ENCODE measurements around the gene TBC1D22A.
A peak's percentile ranks its signal among the peaks of the same experiment; 100 is the strongest.

The TBC1D22A gene

GRCh38 chr22:46963672-46964545, 201.5 kb downstream of the TBC1D22A start:
- DNase-seq, result peak; percentile 62

DNA sequence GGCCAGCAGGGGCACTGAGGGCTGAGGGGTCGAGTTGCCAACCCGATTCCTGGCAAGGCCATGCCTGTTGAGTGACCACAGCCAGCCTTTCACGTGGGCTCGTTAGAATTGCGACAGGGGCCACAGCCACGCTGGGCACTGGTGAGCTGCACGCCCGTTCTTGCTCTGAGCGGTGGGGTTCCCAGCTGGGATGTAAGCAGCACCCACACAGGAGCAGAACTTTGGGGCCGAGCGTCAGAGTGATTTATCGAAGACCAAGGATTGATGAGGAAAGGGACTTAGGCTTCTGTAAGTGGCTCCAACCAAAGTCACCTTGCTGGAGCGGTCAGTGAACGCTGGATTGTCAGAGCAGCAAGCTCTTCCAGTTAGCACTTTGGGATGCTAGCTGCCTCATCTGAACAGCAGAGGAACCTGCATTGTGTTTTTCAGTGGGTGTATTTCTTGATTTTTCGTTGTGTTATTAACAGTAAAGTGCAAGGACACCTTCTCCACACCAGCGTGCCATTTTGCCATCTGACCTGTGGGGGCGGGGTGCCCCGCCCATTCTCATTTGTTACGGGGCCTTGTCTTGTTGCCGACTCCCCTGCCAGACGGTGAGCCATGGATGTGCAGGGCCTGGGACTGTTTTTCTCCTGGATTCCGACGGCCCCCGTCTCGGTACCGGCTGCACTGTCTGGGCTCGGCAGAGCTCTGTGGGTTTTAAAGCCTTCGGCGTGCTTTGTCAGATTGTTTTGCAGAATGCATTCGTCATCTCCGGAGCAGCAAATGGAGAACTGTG, 202.5 kb downstream of the TBC1D22A start:
- no peak for DNase-seq

GRCh38 chr22:46965555-46966494, 203.4 kb downstream of the TBC1D22A start:
- no peak for DNase-seq

DNA sequence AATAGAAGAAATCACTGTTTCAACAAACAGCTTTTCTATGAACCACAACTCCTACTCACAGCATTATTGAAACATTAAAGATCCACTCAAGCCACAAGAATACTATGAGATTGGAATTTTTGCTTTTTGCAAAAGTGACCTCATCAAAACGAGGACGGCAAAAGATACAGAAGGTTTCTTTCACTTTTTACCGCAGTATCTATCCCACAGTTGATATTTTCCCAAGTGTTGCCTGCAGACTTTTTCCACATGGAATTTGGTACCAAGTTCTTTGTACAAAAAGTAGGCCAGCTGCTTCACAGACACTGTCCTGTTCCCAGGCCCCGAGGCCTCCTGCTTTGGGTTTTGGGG, 204.0 kb downstream of the TBC1D22A start:
- DNase-seq, result no peak

- no peak for DNase-seq
Measured at GRCh38 chr22:46966846-46967245, 204.4 kb downstream of the TBC1D22A start.

DNA sequence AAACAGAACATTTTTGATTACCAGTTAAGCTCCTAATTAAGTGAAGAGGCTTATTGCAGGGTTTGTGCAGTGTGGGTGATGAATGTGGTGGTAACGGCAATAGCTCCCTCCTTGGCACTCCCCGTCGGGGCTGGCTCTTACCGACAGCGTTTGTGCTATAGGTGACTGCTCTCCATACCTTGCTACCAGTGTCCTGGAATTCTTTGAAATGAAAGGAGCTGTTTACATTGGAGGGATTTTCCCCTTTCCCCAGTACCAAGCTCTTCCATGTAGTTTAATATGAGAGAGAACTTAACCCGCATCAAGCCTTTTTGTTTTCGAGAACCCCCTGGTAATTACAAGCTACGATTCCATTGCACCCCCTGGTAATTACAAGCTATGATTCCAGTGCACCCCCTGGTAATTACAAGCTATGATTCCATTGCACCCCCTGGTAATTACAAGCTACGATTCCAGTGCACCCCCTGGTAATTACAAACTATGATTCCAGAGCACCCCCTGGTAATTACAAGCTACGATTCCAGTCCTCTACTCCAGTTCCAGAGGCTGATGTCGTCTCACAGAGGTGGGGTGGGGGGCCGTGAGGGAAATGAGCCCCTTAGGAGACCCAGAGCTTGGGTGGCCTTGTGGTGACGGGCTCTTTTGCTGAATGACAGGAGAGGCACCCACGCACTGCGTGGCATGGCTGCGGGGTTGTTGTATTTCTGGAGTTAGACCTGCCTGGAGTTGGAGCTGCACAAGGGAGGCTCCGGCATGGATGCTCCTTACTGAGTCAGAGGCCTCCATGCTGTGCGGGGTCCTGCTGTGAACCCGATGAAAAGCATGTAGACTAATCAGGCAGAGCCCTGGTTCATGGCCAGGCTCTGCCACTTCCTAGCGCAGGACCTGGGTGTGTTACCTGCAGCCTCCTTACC, 205.3 kb downstream of the TBC1D22A start:
- DNase-seq, result no peak

GRCh38 chr22:46968359-46968740, 205.9 kb downstream of the TBC1D22A start:
- no peak for DNase-seq

DNA sequence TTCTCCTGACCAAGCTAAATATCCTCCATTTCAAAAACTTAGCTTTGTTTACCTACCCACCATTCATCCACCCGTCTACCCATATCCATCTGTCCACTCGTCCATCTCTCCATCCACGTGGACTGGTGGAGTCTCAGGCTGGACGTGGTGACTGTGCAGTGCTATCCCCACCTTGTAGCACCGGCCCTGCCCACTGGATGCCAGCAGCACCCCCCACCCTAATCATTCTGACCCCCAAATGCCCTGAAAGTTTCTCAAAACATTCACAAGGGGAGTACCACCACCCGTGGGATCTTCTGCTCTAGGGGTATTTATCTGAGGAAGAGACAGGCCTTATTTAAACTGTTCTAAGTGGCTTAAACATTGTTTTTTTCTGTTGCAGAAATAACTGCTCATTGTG, 206.4 kb downstream of the TBC1D22A start:
- DNase-seq, result no peak

DNA sequence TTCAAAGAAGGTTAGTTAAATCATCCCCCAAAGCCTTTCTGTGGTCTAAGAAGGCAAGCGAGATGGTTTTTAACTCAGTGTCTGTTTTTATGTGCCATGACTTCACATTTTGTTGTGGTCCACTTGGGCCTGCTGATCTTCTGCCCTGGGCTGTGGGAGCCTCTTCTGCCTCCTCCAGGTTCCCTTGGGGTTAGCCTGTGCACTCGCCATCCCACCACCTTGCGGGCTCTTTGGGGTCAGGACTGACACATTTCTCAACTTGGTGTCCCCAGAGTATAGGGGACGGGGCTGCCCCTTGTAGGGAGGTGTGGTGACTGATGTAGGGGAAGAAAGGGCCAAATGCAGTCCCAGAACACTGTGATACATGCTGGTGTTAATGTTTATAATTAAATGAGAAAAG, 207.0 kb downstream of the TBC1D22A start:
- DNase-seq, result no peak

DNA sequence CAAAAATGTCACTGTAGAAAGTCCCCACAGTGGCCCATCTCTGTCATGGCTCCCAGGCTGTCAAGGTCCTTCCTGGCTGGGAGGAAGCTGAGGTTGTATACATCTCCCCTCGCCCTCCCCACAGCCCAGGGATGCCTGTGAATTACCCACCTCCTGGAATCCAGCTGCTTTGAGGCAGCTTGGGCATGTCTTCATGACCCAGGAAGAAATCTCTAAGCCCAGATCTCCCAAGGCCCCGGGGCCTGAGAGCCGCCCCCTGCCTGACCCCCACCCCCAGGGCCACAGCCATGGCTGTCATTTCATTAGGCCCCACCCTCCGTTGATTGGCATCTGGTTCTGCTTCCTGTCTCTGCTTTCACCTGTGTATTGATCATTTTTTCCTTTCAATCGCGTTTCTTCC, 207.5 kb downstream of the TBC1D22A start:
- no peak for DNase-seq

DNA sequence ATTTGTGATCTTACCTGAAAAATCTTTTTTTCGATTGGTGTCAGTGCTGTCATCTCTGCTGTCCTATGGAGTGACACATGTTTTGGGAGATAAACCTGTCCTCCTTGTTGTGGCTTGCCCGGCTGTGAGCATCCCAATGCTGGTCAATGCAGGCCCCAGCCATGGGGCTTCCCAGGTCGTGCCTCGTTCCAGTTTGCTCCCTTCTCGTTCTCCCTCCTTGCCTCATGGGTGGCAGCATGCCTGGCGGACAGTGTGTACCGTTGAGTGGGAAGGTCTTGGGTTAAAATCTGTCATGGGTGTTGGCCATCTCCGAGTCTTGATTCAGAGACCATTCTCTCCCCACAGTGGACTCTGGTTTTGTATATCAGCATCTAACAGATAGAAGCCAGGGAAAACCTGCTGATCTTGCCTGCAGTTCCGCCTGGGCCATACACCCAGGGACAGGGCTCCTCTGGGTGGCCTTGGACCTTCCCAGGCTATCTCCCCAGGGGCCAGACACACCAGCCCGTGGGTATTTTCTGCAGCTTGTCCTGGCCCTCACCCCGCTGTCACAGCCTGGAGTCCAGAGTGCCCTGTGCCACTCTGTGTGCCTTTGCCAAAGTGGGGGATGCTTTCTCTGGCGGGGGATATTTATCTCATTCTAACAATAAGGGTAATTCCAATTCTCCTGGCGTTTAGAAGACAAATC, 208.1 kb downstream of the TBC1D22A start:
- no peak for DNase-seq

GRCh38 chr22:46971099-46971763, 208.8 kb downstream of the TBC1D22A start:
- DNase-seq, result no peak

- no peak for DNase-seq
Measured at GRCh38 chr22:46971764-46972125, 209.3 kb downstream of the TBC1D22A start.

GRCh38 chr22:46972256-46972655, 209.8 kb downstream of the TBC1D22A start:
- no peak for DNase-seq

- no peak for DNase-seq
Measured at GRCh38 chr22:46972901-46973831, 210.7 kb downstream of the TBC1D22A start.

DNA sequence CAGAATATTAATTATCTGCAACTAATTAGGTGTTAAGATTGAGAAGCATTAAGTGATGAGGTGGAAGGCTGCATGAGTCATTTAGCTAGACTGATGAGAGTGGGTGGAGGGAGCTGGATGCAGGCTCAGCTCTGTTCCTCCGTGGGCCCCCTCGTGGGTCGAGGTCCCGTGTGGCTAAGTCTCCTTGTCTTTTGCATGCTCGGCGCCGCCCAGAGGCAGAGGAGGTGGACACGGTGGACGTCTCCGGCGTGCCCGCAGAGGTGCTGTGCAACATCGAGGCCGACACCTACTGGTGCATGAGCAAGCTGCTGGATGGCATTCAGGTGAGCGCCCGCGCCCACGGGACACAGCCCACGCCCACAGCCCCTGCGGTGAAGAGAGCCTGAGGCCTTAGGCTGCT, 211.6 kb downstream of the TBC1D22A start:
- no peak for DNase-seq

GRCh38 chr22:46974631-46975585, 212.5 kb downstream of the TBC1D22A start:
- DNase-seq, result no peak

GRCh38 chr22:46976143-46976542, 213.7 kb downstream of the TBC1D22A start:
- no peak for DNase-seq

DNA sequence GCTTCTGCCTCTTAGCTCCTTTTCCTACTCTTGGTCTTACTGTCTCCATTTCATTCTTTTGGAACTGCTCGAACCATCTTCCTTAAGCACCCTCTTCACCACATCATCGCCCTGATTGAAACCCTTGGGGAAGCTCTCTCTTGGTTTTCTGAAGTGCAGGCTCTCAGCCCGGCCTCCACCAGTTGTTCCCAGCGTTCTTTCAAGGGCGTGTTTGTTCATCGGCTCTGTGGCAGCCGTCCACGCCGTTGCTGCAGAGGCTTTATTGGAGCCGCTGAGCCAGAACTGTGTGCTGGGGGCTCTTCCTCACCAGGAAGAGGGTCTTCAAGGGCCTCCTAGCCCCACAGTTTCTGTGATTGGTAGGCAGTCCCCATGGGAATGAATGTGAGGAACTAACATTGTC, 214.1 kb downstream of the TBC1D22A start:
- DNase-seq, result no peak
